ENCODE data around the gene GOSR2.
A peak's percentile ranks its signal among the peaks of the same experiment; 100 is the strongest.
"Not testable (repeated sequence)": the region's sequence is repeated elsewhere in the genome, so short reads cannot be mapped to it uniquely, and the experiment has no call there.

Gene GOSR2

GRCh38 chr17:46915596-46915995 is 7.4 kb upstream of the GOSR2 start:
- H3K4me3 ChIP-seq (ENCODE audit: low read depth, low read length), result no peak overlapping the region
- no peak for DNase-seq (ENCODE audit: low read depth)
- no peak for TF ChIP-seq CTCF (IDR thresholded peaks at IDR 0.05; ENCODE audit: insufficient read depth, low read depth, low read length, missing control alignments)

GRCh38 chr17:46916211-46916610 is 6.7 kb upstream of the GOSR2 start:
- no peak for TF ChIP-seq CTCF (IDR thresholded peaks at IDR 0.05; ENCODE audit: insufficient read depth, low read depth, low read length, missing control alignments)
- no peak for DNase-seq (ENCODE audit: low read depth)
- no peak overlapping the region for H3K4me3 ChIP-seq (ENCODE audit: low read depth, low read length)

GRCh38 chr17:46916623-46917022 is 6.3 kb upstream of the GOSR2 start:
- no peak for DNase-seq (ENCODE audit: low read depth)
- no peak for TF ChIP-seq CTCF (IDR thresholded peaks at IDR 0.05; ENCODE audit: insufficient read depth, low read depth, low read length, missing control alignments)
- H3K4me3 ChIP-seq (ENCODE audit: low read depth, low read length), result no peak overlapping the region

- TF ChIP-seq CTCF (IDR thresholded peaks at IDR 0.05; ENCODE audit: insufficient read depth, low read depth, low read length, missing control alignments), result no peak
- H3K4me3 ChIP-seq (ENCODE audit: low read depth, low read length), result no peak overlapping the region
Measured at GRCh38 chr17:46917041-46917440, 5.9 kb upstream of the GOSR2 start.

GRCh38 chr17:46917516-46917915 is 5.4 kb upstream of the GOSR2 start:
- no peak overlapping the region for H3K4me3 ChIP-seq (ENCODE audit: low read depth, low read length)
- no peak for DNase-seq (ENCODE audit: low read depth)
- no peak for TF ChIP-seq CTCF (IDR thresholded peaks at IDR 0.05; ENCODE audit: insufficient read depth, low read depth, low read length, missing control alignments)

More at GRCh38 chr17:46917041-46917440, 5.9 kb upstream of the GOSR2 start:
- DNase-seq (ENCODE audit: low read depth), result no peak

GRCh38 chr17:46921962-46922361 is 998 bp upstream of the GOSR2 start:
- DNase-seq (ENCODE audit: low read depth), result not testable (repeated sequence)
- peak overlapping the region; percentile 74 for H3K4me3 ChIP-seq (ENCODE audit: low read depth, low read length)

GRCh38 chr17:46922487-46922803 is 515 bp upstream of the GOSR2 start:
- DNase-seq (ENCODE audit: low read depth), result no peak
- no peak for TF ChIP-seq CTCF (IDR thresholded peaks at IDR 0.05; ENCODE audit: insufficient read depth, low read depth, low read length, missing control alignments)
- peak overlapping the region; percentile 74 for H3K4me3 ChIP-seq (ENCODE audit: low read depth, low read length)

Data from GM12865 (cell line).